Osteoblast (primary cell): ENCODE data around the gene GLYATL1. TPM values are rescaled to one million over a fixed set of nuclear protein-coding genes. Genes with fewer than 3 reads are reported as not detected.

Experiments used
- DNase-seq: peaks from one replicate; pipeline ENCODE4 v3.0.0; 2011; ENCODE audit warnings: low spot score, mixed read lengths; ENCODE audit not compliant: insufficient read length; ENCODE audit errors: missing footprints
- H2AFZ ChIP-seq: 2 replicates; pipeline ENCODE4 v1.6.0; 2011; ENCODE audit warnings: mild to moderate bottlenecking, low read length
- H3K27ac ChIP-seq: 2 replicates; pipeline ENCODE4 v1.5.1; 2011; ENCODE audit warnings: mild to moderate bottlenecking, low read depth, low read length, moderate library complexity
- H3K27me3 ChIP-seq: 2 replicates; pipeline ENCODE4 v1.6.0; 2012; ENCODE audit warnings: mild to moderate bottlenecking, control low read depth, inconsistent platforms, low read length, moderate library complexity; ENCODE audit not compliant: insufficient read depth
- H3K36me3 ChIP-seq: 2 replicates; pipeline ENCODE4 v1.5.1; 2011; ENCODE audit warnings: mild to moderate bottlenecking, low read length, control low read depth, moderate library complexity; ENCODE audit not compliant: insufficient read depth
- H3K4me1 ChIP-seq: 2 replicates; pipeline ENCODE4 v1.5.1; 2011; ENCODE audit warnings: mild to moderate bottlenecking, low read length, control low read depth, moderate library complexity; ENCODE audit not compliant: insufficient read depth
- H3K4me2 ChIP-seq: 2 replicates; pipeline ENCODE4 v1.6.0; 2011; ENCODE audit warnings: mild to moderate bottlenecking, low read length; ENCODE audit not compliant: insufficient read depth
- H3K4me3 ChIP-seq: fragments of 200-600 bp; sonication (generic); 3 replicates; pipeline ENCODE4 v1.5.1; 2012; ENCODE audit warnings: mild to moderate bottlenecking, low read length, inconsistent platforms; ENCODE audit not compliant: insufficient read depth
- H3K79me2 ChIP-seq: 2 replicates; pipeline ENCODE4 v1.6.0; 2012; ENCODE audit warnings: mild to moderate bottlenecking, low read length, control low read depth, inconsistent platforms; ENCODE audit not compliant: insufficient read depth
- H3K9me3 ChIP-seq: 2 replicates; pipeline ENCODE4 v1.5.1; 2011; ENCODE audit warnings: low read depth, low read length, control low read depth
- H4K20me1 ChIP-seq: 2 replicates; pipeline ENCODE4 v1.6.0; 2012; ENCODE audit warnings: mild to moderate bottlenecking, low read length, control low read depth; ENCODE audit not compliant: insufficient read depth
- total RNA-seq: library from RNA; depleted of rRNA; stranded (reverse); fragments of >200 nt; gene quantifications from 2 replicates; pipeline ENCODE4 v1.2.3, GENCODE V29; 2012
- TF ChIP-seq, protein P1 (sequence below): IDR thresholded peaks from 2 replicates; pipeline ENCODE4 v1.5.1; 2011; ENCODE audit warnings: mild to moderate bottlenecking, low read depth, low read length, moderate library complexity; ENCODE audit errors: extremely low read depth

The GLYATL1 gene
- total RNA-seq, 1 donor, result not detected

- Histone ChIP-seq H2AFZ (peak overlapping the region; percentile 87), H3K4me1 (peaks cover 5% of the 10 kb centered on the region)
- TF ChIP-seq, protein P1, sequence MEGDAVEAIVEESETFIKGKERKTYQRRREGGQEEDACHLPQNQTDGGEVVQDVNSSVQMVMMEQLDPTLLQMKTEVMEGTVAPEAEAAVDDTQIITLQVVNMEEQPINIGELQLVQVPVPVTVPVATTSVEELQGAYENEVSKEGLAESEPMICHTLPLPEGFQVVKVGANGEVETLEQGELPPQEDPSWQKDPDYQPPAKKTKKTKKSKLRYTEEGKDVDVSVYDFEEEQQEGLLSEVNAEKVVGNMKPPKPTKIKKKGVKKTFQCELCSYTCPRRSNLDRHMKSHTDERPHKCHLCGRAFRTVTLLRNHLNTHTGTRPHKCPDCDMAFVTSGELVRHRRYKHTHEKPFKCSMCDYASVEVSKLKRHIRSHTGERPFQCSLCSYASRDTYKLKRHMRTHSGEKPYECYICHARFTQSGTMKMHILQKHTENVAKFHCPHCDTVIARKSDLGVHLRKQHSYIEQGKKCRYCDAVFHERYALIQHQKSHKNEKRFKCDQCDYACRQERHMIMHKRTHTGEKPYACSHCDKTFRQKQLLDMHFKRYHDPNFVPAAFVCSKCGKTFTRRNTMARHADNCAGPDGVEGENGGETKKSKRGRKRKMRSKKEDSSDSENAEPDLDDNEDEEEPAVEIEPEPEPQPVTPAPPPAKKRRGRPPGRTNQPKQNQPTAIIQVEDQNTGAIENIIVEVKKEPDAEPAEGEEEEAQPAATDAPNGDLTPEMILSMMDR, result peak; percentile 73
These were observed 38.5 kb upstream of the GLYATL1 start for GRCh38 chr11:58900479-58901420.

GRCh38 chr11:58902881-58903280 lies 36.4 kb upstream of the GLYATL1 start:
- Histone ChIP-seq H3K4me3 (no peak overlapping the region), H3K27me3 (no peaks in the 10 kb centered on the region), H3K9me3 (no peaks in the 10 kb centered on the region), H3K4me2 (no peak overlapping the region), H3K36me3 (no peaks in the 10 kb centered on the region), H3K4me1 (peaks cover 5% of the 10 kb centered on the region), H4K20me1 (no peaks in the 10 kb centered on the region), H3K27ac (no peak overlapping the region), H3K79me2 (no peaks in the 10 kb centered on the region), H2AFZ (no peak overlapping the region)
- no peak for DNase-seq
- TF ChIP-seq, protein P1, result no peak

More at GRCh38 chr11:58900479-58901420, 38.5 kb upstream of the GLYATL1 start:
- DNase-seq, result peak; percentile 92
- Histone ChIP-seq H3K79me2 (no peaks in the 10 kb centered on the region), H3K27me3 (no peaks in the 10 kb centered on the region), H3K27ac (no peak overlapping the region), H3K4me3 (peak overlapping the region; percentile 59), H4K20me1 (no peaks in the 10 kb centered on the region), H3K36me3 (no peaks in the 10 kb centered on the region), H3K9me3 (no peaks in the 10 kb centered on the region), H3K4me2 (peak overlapping the region; percentile 72)

GRCh38 chr11:58905011-58905720 lies 34.1 kb upstream of the GLYATL1 start:
- no peaks in the 10 kb centered on the region for H4K20me1 ChIP-seq
- peaks cover 5% of the 10 kb centered on the region for H3K4me1 ChIP-seq
- DNase-seq, result peak; percentile 82
- TF ChIP-seq, protein P1, result no peak
- H3K36me3 ChIP-seq, result no peaks in the 10 kb centered on the region
- H3K79me2 ChIP-seq, result no peaks in the 10 kb centered on the region
- no peaks in the 10 kb centered on the region for H3K9me3 ChIP-seq
- H2AFZ ChIP-seq, result peak overlapping the region; percentile 99
- H3K4me2 ChIP-seq, result peak overlapping the region; percentile 81
- peak overlapping the region; percentile 81 for H3K4me3 ChIP-seq
- peak overlapping the region; percentile 3 for H3K27ac ChIP-seq
- no peaks in the 10 kb centered on the region for H3K27me3 ChIP-seq
